Thyroid gland (tissue), 4 donors: ENCODE data around the gene PCLAF.
"Not testable (repeated sequence)": the region's sequence is repeated elsewhere in the genome, so short reads cannot be mapped to it uniquely, and the experiment has no call there.

Experiments
- POLR2A ChIP-seq, 2 donors: fragments of 450-650 bp; IDR thresholded peaks; one replicate each; pipeline ENCODE4 v1.6.1; 2017; ENCODE audit warnings: antibody characterized with exemption in 2 of 2, mild to moderate bottlenecking in 2 of 2, moderate library complexity in 1 of 2
- TF ChIP-seq, protein P1 (sequence below), 6 experiments: fragments of 200-600 bp in 3 of 6; fragments of 450-650 bp in 3 of 6; sonication (generic) in 3 of 6; IDR thresholded peaks; one replicate each; pipeline ENCODE4 v1.5.1; 2016 to 2019; ENCODE audit warnings: antibody characterized with exemption in 6 of 6, mild to moderate bottlenecking in 2 of 6, inconsistent platforms in 1 of 6, moderate library complexity in 1 of 6

DNA sequence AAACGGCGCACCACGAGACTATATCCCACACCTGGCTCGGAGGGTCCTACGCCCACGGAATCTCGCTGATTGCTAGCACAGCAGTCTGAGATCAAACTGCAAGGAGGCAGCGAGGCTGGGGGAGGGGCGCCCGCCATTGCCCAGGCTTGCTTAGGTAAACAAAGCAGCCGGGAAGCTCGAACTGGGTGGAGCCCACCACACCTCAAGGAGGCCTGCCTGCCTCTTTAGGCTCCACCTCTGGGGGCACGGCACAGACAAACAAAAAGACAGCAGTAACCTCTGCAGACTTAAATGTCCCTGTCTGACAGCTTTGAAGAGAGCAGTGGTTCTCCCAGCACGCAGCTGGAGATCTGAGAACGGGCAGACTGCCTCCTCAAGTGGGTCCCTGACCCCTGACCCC is 54.3 kb downstream of the PCLAF start:
- TF ChIP-seq, protein P1, sequence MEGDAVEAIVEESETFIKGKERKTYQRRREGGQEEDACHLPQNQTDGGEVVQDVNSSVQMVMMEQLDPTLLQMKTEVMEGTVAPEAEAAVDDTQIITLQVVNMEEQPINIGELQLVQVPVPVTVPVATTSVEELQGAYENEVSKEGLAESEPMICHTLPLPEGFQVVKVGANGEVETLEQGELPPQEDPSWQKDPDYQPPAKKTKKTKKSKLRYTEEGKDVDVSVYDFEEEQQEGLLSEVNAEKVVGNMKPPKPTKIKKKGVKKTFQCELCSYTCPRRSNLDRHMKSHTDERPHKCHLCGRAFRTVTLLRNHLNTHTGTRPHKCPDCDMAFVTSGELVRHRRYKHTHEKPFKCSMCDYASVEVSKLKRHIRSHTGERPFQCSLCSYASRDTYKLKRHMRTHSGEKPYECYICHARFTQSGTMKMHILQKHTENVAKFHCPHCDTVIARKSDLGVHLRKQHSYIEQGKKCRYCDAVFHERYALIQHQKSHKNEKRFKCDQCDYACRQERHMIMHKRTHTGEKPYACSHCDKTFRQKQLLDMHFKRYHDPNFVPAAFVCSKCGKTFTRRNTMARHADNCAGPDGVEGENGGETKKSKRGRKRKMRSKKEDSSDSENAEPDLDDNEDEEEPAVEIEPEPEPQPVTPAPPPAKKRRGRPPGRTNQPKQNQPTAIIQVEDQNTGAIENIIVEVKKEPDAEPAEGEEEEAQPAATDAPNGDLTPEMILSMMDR (IDR thresholded peaks at IDR 0.05): not testable (repeated sequence)
- TF ChIP-seq POLR2A (IDR thresholded peaks at IDR 0.05): not testable (repeated sequence)
